T-cell (primary cell): ENCODE results near the gene WT1. TPM values are rescaled to one million over a fixed set of nuclear protein-coding genes. Genes with fewer than 3 reads are reported as not detected.

Source experiments
- ATAC-seq, 4 experiments: fragments of 200-7000 bp in 3 of 4; fragments of 150-1000 bp in 1 of 4; cut with Tn5 transposase; replicated peaks in 1 of 4; 1 replicate in 3 of 4; 2 replicates in 1 of 4; pipeline ENCODE4 v1.10.0; 2021; ENCODE audit warnings: moderate library complexity in 3 of 4, mild to moderate bottlenecking in 2 of 4, moderate number of reproducible peaks in 1 of 4
- CTCF ChIA-PET, 2 donors: fragments of 300-600 bp; sonication (Branson Sonifier 250); formaldehyde crosslinking; loops; one replicate each; lab custom pipeline; 2022; ENCODE audit warnings: antibody characterized with exemption in 2 of 2; lab: Charles Lee
- POLR2A ChIA-PET, 2 donors: fragments of 300-600 bp; sonication (Branson Sonifier 250); formaldehyde crosslinking; loops; one replicate each; lab custom pipeline; 2022; ENCODE audit warnings: antibody characterized with exemption in 2 of 2; lab: Charles Lee
- DNase-seq, 35 experiments: peaks; one replicate each; pipeline versions ENCODE4 v3.0.0 to v3.0.0-alpha.2; 2013 to 2023
- H3K27ac ChIP-seq: one replicate; pipeline ENCODE4 v1.5.1; 2013; ENCODE audit warnings: low read length
- H3K27me3 ChIP-seq, 2 experiments: replicated peaks in 1 of 2; 1 replicate in 1 of 2; 2 replicates in 1 of 2; pipeline versions ENCODE4 v1.6.1 to v1.7.0; 2013; ENCODE audit warnings: low read length in 1 of 2, mixed read lengths in 1 of 2; ENCODE audit not compliant: control insufficient read depth in 2 of 2, insufficient read depth in 2 of 2; ENCODE audit errors: extremely low read depth in 1 of 2
- H3K36me3 ChIP-seq, 2 donors: 1 replicate in 1 of 2; 2 replicates in 1 of 2; pipeline versions ENCODE4 v1.6.1 to v1.7.0; 2013; ENCODE audit warnings: low read length in 1 of 2; ENCODE audit not compliant: control insufficient read depth in 2 of 2, insufficient read depth in 1 of 2; ENCODE audit errors: extremely low read depth in 1 of 2
- H3K4me1 ChIP-seq, 2 experiments: 1 replicate in 1 of 2; 2 replicates in 1 of 2; pipeline versions ENCODE4 v1.6.1 to v1.7.0; 2013; ENCODE audit warnings: low read length in 2 of 2, mixed read lengths in 1 of 2; ENCODE audit not compliant: insufficient read depth in 2 of 2, control insufficient read depth in 1 of 2; ENCODE audit errors: extremely low read depth in 1 of 2
- H3K4me3 ChIP-seq, 2 donors: 1 replicate in 1 of 2; 2 replicates in 1 of 2; pipeline versions ENCODE4 v1.5.1 to v1.7.0; 2013; ENCODE audit warnings: mild to moderate bottlenecking in 2 of 2, low read length in 1 of 2, moderate library complexity in 1 of 2; ENCODE audit not compliant: control insufficient read depth in 1 of 2; ENCODE audit errors: extremely low read depth in 1 of 2
- H3K9me3 ChIP-seq: 2 replicates; pipeline ENCODE4 v1.7.0; 2013
- H3K27ac Mint-ChIP-seq, 2 donors: one replicate each; pipeline ENCODE4 v1.8.0; 2020 to 2021; ENCODE audit warnings: mild to moderate bottlenecking in 2 of 2, mixed read lengths in 2 of 2
- H3K27me3 Mint-ChIP-seq, 2 donors: one replicate each; pipeline ENCODE4 v1.8.0; 2021 to 2022; ENCODE audit warnings: mixed read lengths in 2 of 2
- H3K36me3 Mint-ChIP-seq: one replicate; pipeline ENCODE4 v1.8.0; 2021; ENCODE audit warnings: mixed read lengths
- H3K4me1 Mint-ChIP-seq, 3 donors: one replicate each; pipeline ENCODE4 v1.8.0; 2020 to 2022; ENCODE audit warnings: mixed read lengths in 3 of 3, mild to moderate bottlenecking in 1 of 3
- H3K4me3 Mint-ChIP-seq, 3 donors: one replicate each; pipeline ENCODE4 v1.8.0; 2020 to 2022; ENCODE audit warnings: mild to moderate bottlenecking in 3 of 3, mixed read lengths in 3 of 3, moderate library complexity in 3 of 3
- H3K9me3 Mint-ChIP-seq, 3 donors: one replicate each; pipeline ENCODE4 v1.8.0; 2020 to 2022; ENCODE audit warnings: mixed read lengths in 3 of 3
- WGBS: methylation state at CpG from one replicate; pipeline ENCODE4 v1.1.5; 2013; ENCODE audit warnings: missing lambda C conversion rate; ENCODE audit not compliant: insufficient coverage; 5-methylcytosine and 5-hydroxymethylcytosine counted together
- total RNA-seq, 35 experiments: library from RNA in 6 of 35; stranded (reverse) in 6 of 35; fragments of 120-200 nt in 1 of 35; gene quantifications; one replicate each; pipeline versions ENCODE4 v1.2.1 to v1.2.4 and lab custom pipeline; 2013 to 2026

The WT1 gene
- total RNA-seq, 5 donors from 2014 or later (not counting 1 experiment from before 2014, with no cell fraction given): not detected

- Histone ChIP-seq H3K27ac (no peak overlapping the region), H3K27me3 (peaks cover 0 to 8% of the 10 kb centered on the region in 2 experiments), H3K4me3 (no peak overlapping the region), H3K4me1 (peaks cover 3 to 6% of the 10 kb centered on the region in 2 experiments), H3K36me3 (no peaks in the 10 kb centered on the region), H3K9me3 (no peaks in the 10 kb centered on the region)
- 94% methylated on average over 2 of the region's 3 CpGs for WGBS
- Mint-ChIP-seq H3K27me3 (peaks cover 17 to 19% of the 10 kb centered on the region in 2 donors), H3K9me3 (no peaks in the 10 kb centered on the region), H3K4me3 (no peak overlapping the region), H3K4me1 (peaks cover 8 to 12% (median 11%) of the 10 kb centered on the region in 3 donors), H3K36me3 (no peaks in the 10 kb centered on the region), H3K27ac (peak overlapping the region in 1 of 2 donors; percentile 17)
- ChIA-PET CTCF (interaction anchor here in 1 of 2 donors (0.9 kb wide), 1 partner anchor 20 kb away, joined by 4 read pairs; no protein-coding TSS in a partner anchor), POLR2A (no interaction called here)
- DNase-seq: peak in 1 of 35 experiments; percentile 14
- ATAC-seq: peak in 1 of 4 experiments; percentile 59
Observed at GRCh38 chr11:32343325-32344008, 91.9 kb downstream of the WT1 start.

DNA sequence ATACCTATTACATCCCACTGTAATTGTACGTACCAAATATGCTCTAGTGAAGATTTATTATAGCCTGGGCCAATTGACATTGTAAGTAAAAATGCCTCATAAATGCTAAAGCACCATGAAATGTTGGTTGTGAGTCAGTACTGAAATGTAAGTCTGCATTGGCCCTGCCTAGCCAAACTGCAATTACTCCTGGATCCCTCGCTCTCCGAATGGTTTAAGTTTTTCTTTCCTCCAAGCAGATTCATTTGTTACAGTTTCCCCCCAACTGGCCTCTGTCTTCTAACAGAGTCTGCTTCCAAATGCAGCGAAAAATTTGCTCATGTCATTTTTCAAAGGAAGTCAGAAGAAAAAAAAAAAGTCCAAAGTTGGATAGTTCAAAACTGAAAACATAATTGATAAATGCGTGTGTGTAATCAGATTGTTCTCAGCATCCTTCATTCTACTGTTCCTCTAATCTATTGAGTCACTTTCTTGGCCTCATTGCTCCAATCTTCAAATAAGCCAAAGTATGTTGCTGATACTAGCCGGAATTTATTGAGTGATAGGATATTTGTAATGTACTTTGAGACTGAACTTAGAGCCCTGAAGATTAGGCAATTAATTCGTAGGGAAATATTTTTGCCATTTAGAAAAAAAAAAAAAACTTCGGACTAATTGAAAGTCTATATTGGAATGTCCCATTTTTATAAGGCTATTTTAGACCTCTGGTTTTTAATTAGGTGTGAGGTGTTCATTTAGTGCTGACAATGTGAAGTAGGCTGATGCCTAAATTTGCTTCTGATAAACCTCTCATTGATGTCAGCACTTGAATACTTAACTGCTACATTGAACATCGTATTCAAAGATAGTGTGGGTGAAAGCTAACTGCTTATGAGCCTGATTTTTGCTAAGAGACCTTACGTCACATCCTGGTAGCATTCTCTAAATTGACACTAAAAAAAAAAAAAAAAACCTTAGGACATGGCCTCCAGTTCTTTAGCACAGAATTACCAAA is 93.4 kb downstream of the WT1 start:
- Mint-ChIP-seq H3K36me3 (no peaks in the 10 kb centered on the region), H3K4me3 (no peak overlapping the region), H3K4me1 (peaks cover 8 to 12% (median 11%) of the 10 kb centered on the region in 3 donors), H3K9me3 (no peaks in the 10 kb centered on the region), H3K27me3 (peaks cover 20 to 21% of the 10 kb centered on the region in 2 donors), H3K27ac (no peak overlapping the region)
- POLR2A ChIA-PET: no interaction called here
- DNase-seq (no peak), ATAC-seq (no peak)
- H3K4me3 ChIP-seq: no peak overlapping the region
- H3K4me1 ChIP-seq: peaks cover 3 to 6% of the 10 kb centered on the region in 2 experiments
- WGBS: 100% methylated on average over 1 of the region's 10 CpGs
- CTCF ChIA-PET: interaction anchor here in 1 of 2 donors (0.7 kb wide), 1 partner anchor 20 kb away, joined by 3 read pairs; no protein-coding TSS in a partner anchor
- H3K36me3 ChIP-seq: no peaks in the 10 kb centered on the region
- no peak overlapping the region for H3K27ac ChIP-seq
- H3K27me3 ChIP-seq: peaks cover 0 to 11% of the 10 kb centered on the region in 2 experiments
- no peaks in the 10 kb centered on the region for H3K9me3 ChIP-seq

- H3K9me3 ChIP-seq: no peaks in the 10 kb centered on the region
- H3K27me3 Mint-ChIP-seq: peaks cover 19 to 21% of the 10 kb centered on the region in 2 donors
- no CpG with 5 or more reads among the region's 3 CpGs for WGBS
Observed at GRCh38 chr11:32340181-32340580, 95.2 kb downstream of the WT1 start.

More at GRCh38 chr11:32340181-32340580, 95.2 kb downstream of the WT1 start:
- POLR2A ChIA-PET: no interaction called here
- Histone ChIP-seq H3K36me3 (no peaks in the 10 kb centered on the region), H3K4me3 (no peak overlapping the region), H3K4me1 (peaks cover 3 to 6% of the 10 kb centered on the region in 2 experiments), H3K27me3 (peaks cover 0 to 7% of the 10 kb centered on the region in 2 experiments), H3K27ac (no peak overlapping the region)
- DNase-seq (no peak), ATAC-seq (no peak)
- no peaks in the 10 kb centered on the region for H3K9me3 Mint-ChIP-seq
- no peak overlapping the region for H3K4me3 Mint-ChIP-seq
- H3K27ac Mint-ChIP-seq: no peak overlapping the region
- peaks cover 8 to 12% (median 11%) of the 10 kb centered on the region in 3 donors for H3K4me1 Mint-ChIP-seq
- no peaks in the 10 kb centered on the region for H3K36me3 Mint-ChIP-seq
- CTCF ChIA-PET: interaction anchor here in 1 of 2 donors (2.0 kb wide), 1 partner anchor 17 kb away, joined by 12 read pairs; no protein-coding TSS in a partner anchor

Other genes starting within 250 kb of the WT1 start
- gene EIF3M, start 148.3 kb upstream of the WT1 start, total RNA-seq: 100 to 1,000 TPM; 184 to 229 (median 209) TPM